Measurements from ENCODE around the gene MASP1. TPM values are rescaled to one million over a fixed set of nuclear protein-coding genes. Genes with fewer than 3 reads are reported as not detected.

Gene MASP1
- total RNA-seq, 6 experiments from 2014 or later = 84.6 to 146 (median 114) TPM

DNA sequence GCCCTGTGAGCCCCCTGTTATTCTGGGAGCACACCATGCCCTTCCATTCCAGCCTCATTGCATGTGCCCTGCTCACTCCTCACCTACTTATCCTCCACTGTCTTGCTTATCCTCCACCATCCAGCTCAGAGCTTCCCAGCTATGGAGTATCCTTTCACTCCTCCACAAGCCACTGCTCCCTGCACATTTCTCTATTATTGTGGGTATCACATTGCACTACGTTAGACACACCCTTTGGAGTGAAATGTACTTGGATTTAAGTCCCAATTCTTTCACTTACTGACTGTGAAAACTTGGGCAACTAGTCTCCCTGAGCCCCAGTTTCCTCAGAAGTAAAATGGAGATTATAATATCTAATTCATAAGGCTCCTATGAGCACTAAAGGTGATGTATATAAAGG, 4.3 kb downstream of the MASP1 start:
- no peak for TF ChIP-seq POLR2A (IDR thresholded peaks at IDR 0.05)
- TF ChIP-seq, protein P1, sequence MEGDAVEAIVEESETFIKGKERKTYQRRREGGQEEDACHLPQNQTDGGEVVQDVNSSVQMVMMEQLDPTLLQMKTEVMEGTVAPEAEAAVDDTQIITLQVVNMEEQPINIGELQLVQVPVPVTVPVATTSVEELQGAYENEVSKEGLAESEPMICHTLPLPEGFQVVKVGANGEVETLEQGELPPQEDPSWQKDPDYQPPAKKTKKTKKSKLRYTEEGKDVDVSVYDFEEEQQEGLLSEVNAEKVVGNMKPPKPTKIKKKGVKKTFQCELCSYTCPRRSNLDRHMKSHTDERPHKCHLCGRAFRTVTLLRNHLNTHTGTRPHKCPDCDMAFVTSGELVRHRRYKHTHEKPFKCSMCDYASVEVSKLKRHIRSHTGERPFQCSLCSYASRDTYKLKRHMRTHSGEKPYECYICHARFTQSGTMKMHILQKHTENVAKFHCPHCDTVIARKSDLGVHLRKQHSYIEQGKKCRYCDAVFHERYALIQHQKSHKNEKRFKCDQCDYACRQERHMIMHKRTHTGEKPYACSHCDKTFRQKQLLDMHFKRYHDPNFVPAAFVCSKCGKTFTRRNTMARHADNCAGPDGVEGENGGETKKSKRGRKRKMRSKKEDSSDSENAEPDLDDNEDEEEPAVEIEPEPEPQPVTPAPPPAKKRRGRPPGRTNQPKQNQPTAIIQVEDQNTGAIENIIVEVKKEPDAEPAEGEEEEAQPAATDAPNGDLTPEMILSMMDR (IDR thresholded peaks at IDR 0.05) = no peak
- Histone ChIP-seq H3K9me3 (no peaks in the 10 kb centered on the region), H3K27me3 (no peaks in the 10 kb centered on the region), H3K27ac (peak overlapping the region; percentile 91 to 98 (median 96)), H3K4me1 (peaks cover 0 to 29% (median 9%) of the 10 kb centered on the region in 4 donors), H3K36me3 (peaks cover 2 to 34% (median 5%) of the 10 kb centered on the region in 4 donors), H3K4me3 (peak overlapping the region in 1 of 3 donors; percentile 9)
- intact Hi-C loops (cut with DNase I) = no loop called here
- ATAC-seq = no peak
- WGBS (ENCODE audit: insufficient coverage, low coverage, low lambda C conversion rate, missing lambda C conversion rate) = 22% methylated on average over 1 of the region's 1 CpG
- DNase-seq = no peak

- ATAC-seq (peak; percentile 64 to 83 (median 72)), DNase-seq (peak; percentile 66 to 91 (median 71))
- Histone ChIP-seq H3K36me3 (peaks cover 2 to 34% (median 5%) of the 10 kb centered on the region in 4 donors), H3K9me3 (no peaks in the 10 kb centered on the region), H3K4me1 (peaks cover 0 to 32% (median 9%) of the 10 kb centered on the region in 4 donors), H3K4me3 (peak overlapping the region in 1 of 3 donors; percentile 9), H3K27me3 (no peaks in the 10 kb centered on the region), H3K27ac (peak overlapping the region; percentile 91 to 98 (median 96))
- peak; percentile 84 for TF ChIP-seq POLR2A (IDR thresholded peaks at IDR 0.05)
- TF ChIP-seq, protein P1 (IDR thresholded peaks at IDR 0.05) = no peak
- intact Hi-C loops (cut with DNase I) = no loop called here
- 36% methylated on average over 5 of the region's 5 CpGs for WGBS (ENCODE audit: insufficient coverage, low coverage, low lambda C conversion rate, missing lambda C conversion rate)
Measured at GRCh38 chr3:187286467-187287059, 5.0 kb downstream of the MASP1 start.

- H3K9me3 ChIP-seq = no peaks in the 10 kb centered on the region
- peaks cover 4 to 38% (median 9%) of the 10 kb centered on the region in 4 donors for H3K36me3 ChIP-seq
- peaks cover 0 to 48% (median 11%) of the 10 kb centered on the region in 4 donors for H3K4me1 ChIP-seq
- peak overlapping the region in 1 of 3 donors; percentile 50 for H3K27ac ChIP-seq
- no peak for TF ChIP-seq POLR2A (IDR thresholded peaks at IDR 0.05)
- H3K27me3 ChIP-seq = no peaks in the 10 kb centered on the region
- H3K4me3 ChIP-seq = no peak overlapping the region
- intact Hi-C loops (cut with DNase I) = no loop called here
- DNase-seq = no peak
- WGBS (ENCODE audit: insufficient coverage, low coverage, low lambda C conversion rate, missing lambda C conversion rate) = 49% methylated on average over 4 of the region's 4 CpGs
- peak in 2 of 4 donors; percentile 21 to 28 for ATAC-seq
Measured at GRCh38 chr3:187281191-187281714, 10.3 kb downstream of the MASP1 start.

GRCh38 chr3:187280644-187281043, 10.9 kb downstream of the MASP1 start:
- Histone ChIP-seq H3K4me3 (no peak overlapping the region), H3K27ac (peak overlapping the region in 1 of 3 donors; percentile 50), H3K27me3 (no peaks in the 10 kb centered on the region), H3K36me3 (peaks cover 4 to 37% (median 9%) of the 10 kb centered on the region in 4 donors), H3K9me3 (no peaks in the 10 kb centered on the region), H3K4me1 (peaks cover 0 to 46% (median 10%) of the 10 kb centered on the region in 4 donors)
- no peak for TF ChIP-seq POLR2A (IDR thresholded peaks at IDR 0.05)
- TF ChIP-seq, protein P1 (IDR thresholded peaks at IDR 0.05) = no peak
- peak in 1 of 4 donors; percentile 7 for ATAC-seq
- intact Hi-C loops (cut with DNase I) = no loop called here
- 6% methylated on average over 1 of the region's 1 CpG for WGBS (ENCODE audit: insufficient coverage, low coverage, low lambda C conversion rate, missing lambda C conversion rate)
- no peak for DNase-seq

GRCh38 chr3:187277129-187277462, 14.4 kb downstream of the MASP1 start:
- peak overlapping the region; percentile 29 to 87 (median 34) for H3K27ac ChIP-seq
- no CpG with 5 or more reads among the region's 1 CpG for WGBS (ENCODE audit: insufficient coverage, low coverage, low lambda C conversion rate, missing lambda C conversion rate)
- H3K36me3 ChIP-seq = peaks cover 0 to 9% (median 3%) of the 10 kb centered on the region in 4 donors
- ATAC-seq (peak; percentile 8 to 41 (median 31)), DNase-seq (no peak)
- TF ChIP-seq, protein P1 (IDR thresholded peaks at IDR 0.05) = no peak
- TF ChIP-seq POLR2A (IDR thresholded peaks at IDR 0.05) = no peak
- no peak overlapping the region for H3K4me3 ChIP-seq
- peaks cover 0 to 65% (median 16%) of the 10 kb centered on the region in 4 donors for H3K4me1 ChIP-seq
- no peaks in the 10 kb centered on the region for H3K9me3 ChIP-seq
- intact Hi-C loops (cut with DNase I) = no loop called here
- no peaks in the 10 kb centered on the region for H3K27me3 ChIP-seq
